ENCODE results near the gene PRCC.

The PRCC gene

DNA sequence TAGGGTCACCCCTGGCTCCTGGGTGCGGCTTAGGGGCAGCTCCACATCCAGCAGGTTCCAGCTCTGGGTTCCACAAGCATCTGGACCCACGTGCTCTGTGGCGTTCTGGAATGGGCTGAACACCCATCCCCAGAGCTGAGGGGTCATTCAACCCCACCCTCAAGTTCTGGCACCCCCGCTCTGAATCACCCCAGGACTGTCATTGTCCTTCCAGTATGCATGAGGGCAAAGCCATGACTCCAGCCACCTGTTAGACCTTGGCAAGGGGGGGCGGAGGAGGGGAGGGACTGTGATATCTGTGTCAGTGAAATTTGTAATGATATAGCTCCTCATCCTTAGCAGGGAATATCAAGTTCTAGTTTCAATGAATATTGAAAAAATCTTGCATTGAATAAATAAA, 79.3 kb downstream of the PRCC start:
- no peaks in the 10 kb centered on the region for H3K4me1 ChIP-seq
- H3K9me3 ChIP-seq, result no peaks in the 10 kb centered on the region
- TF ChIP-seq, protein P1, sequence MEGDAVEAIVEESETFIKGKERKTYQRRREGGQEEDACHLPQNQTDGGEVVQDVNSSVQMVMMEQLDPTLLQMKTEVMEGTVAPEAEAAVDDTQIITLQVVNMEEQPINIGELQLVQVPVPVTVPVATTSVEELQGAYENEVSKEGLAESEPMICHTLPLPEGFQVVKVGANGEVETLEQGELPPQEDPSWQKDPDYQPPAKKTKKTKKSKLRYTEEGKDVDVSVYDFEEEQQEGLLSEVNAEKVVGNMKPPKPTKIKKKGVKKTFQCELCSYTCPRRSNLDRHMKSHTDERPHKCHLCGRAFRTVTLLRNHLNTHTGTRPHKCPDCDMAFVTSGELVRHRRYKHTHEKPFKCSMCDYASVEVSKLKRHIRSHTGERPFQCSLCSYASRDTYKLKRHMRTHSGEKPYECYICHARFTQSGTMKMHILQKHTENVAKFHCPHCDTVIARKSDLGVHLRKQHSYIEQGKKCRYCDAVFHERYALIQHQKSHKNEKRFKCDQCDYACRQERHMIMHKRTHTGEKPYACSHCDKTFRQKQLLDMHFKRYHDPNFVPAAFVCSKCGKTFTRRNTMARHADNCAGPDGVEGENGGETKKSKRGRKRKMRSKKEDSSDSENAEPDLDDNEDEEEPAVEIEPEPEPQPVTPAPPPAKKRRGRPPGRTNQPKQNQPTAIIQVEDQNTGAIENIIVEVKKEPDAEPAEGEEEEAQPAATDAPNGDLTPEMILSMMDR (IDR thresholded peaks at IDR 0.05; ENCODE audit: low read depth, low read length), result no peak
- no peak overlapping the region for H3K4me3 ChIP-seq (ENCODE audit: low read depth, low read length)
- DNase-seq, result no peak
- H3K27me3 ChIP-seq, result no peaks in the 10 kb centered on the region
- no peaks in the 10 kb centered on the region for H3K36me3 ChIP-seq

DNA sequence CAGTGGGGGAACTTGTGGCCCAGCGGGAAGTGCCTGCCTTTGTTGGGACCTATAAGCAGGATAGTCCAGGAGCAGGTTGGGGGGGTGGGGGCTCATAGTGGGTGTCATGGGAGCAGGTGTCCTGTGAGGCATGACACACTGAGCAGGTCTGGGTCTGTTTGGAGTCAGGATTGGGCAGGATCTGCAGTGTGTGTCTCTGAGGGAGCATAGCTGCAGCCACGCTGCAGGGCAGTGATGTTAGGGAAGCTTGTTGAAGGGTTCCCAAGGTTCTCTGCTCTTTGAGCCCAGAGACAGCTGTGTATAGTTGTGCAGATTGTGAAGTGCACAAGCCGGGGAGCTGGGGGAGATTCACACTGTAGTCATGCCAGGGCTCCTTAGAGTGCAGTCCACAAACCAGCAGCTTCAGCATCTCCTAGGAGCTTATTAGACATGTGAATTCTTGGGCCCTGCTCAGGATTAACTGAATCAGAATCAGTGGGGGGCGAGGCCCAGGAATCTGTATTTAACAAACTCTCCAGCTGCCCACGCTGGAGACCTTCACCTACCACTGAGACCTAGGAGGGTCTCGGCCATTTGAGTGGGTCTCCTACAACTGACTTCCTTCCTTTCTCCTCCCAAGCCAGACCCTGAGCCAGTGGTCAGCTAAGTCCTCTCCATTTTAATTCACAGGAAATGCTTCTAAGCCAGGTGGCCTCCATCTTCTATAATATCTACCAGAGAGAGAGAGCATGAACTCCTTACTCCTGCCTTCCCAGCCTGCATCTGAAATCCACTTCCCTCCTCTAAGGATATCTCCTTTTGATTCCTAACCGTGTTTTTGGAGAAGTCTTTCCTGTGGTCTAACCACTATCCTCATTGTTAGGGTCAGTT, 80.5 kb downstream of the PRCC start:
- Histone ChIP-seq H3K27me3 (no peaks in the 10 kb centered on the region), H3K4me3 (ENCODE audit: low read depth, low read length) (no peak overlapping the region), H3K36me3 (no peaks in the 10 kb centered on the region), H3K9me3 (no peaks in the 10 kb centered on the region), H3K4me1 (peaks cover 11% of the 10 kb centered on the region)
- TF ChIP-seq, protein P1 (IDR thresholded peaks at IDR 0.05; ENCODE audit: low read depth, low read length), result no peak
- DNase-seq, result no peak

DNA sequence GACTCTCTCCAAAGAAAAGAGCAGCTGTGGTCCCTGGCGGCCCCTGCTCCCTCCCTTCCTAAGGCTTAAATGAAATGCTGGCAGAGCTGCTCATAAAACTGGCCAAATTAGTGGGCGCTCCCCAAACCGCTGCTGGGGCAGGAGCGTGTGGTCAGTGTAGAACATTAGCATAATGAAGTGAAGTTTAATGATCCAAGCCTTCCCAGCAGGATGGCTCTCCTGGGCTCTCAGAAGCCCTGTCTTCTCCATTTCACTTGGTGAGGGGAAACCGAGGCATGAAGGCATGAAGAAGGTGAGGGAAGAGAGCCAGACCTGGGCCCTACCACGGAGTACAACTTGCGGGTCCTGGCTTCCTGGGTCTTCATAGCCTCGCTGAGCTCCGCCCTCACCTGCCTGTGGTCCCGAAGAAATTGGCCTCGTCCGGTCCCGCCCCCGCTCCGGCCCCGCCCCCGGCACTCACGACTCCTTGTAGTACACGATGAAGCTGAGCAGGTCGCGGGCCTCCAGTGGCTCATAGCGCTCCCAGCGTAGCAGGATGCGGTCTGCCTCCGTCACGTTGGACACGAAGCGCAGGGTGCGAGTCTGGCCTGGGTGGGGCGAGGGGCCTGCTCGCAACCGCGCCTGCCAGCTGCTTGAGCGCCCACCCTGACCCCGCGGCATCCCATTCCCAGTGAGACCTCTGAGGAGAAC, 81.3 kb downstream of the PRCC start:
- Histone ChIP-seq H3K4me1 (peaks cover 15% of the 10 kb centered on the region), H3K36me3 (no peaks in the 10 kb centered on the region), H3K4me3 (ENCODE audit: low read depth, low read length) (no peak overlapping the region), H3K9me3 (no peaks in the 10 kb centered on the region), H3K27me3 (no peaks in the 10 kb centered on the region)
- DNase-seq, result no peak
- TF ChIP-seq, protein P1 (IDR thresholded peaks at IDR 0.05; ENCODE audit: low read depth, low read length), result no peak

DNA sequence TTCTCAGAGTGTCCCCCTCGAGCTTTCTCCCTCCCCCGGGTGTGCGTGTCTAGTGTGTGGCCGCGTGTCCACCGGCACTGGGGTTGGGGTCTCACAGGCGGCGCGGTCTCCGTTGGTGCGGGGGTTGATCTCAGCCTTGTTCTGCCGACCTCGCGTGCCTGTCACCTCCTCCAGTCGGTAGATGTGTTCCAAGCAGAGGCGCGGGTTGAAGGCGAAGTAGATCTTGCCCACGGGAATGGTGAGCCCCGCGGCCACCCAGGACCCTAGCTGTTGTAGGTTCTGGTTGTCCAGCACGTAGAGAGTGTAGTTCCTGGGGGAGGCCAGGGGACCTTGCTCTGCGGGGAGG, 81.8 kb downstream of the PRCC start:
- Histone ChIP-seq H3K27me3 (no peaks in the 10 kb centered on the region), H3K4me1 (peaks cover 15% of the 10 kb centered on the region), H3K9me3 (no peaks in the 10 kb centered on the region), H3K36me3 (no peaks in the 10 kb centered on the region), H3K4me3 (ENCODE audit: low read depth, low read length) (no peak overlapping the region)
- no peak for DNase-seq
- TF ChIP-seq, protein P1 (IDR thresholded peaks at IDR 0.05; ENCODE audit: low read depth, low read length), result no peak

Data from BE2C (cell line).